Large intestine (tissue), 12 donors: ENCODE measurements around the gene KRTAP8-1. TPM values are rescaled to one million over a fixed set of nuclear protein-coding genes. Genes with fewer than 3 reads are reported as not detected.
A peak's percentile ranks its signal among the peaks of the same experiment; 100 is the strongest.

Experiments
- DNase-seq, 2 donors: peaks; one replicate each; pipeline versions ENCODE4 v3.0.0 to v3.0.0-alpha.2; 2013
- H3K27ac ChIP-seq: one replicate; pipeline ENCODE4 v1.5.1; 2013; ENCODE audit warnings: low read length
- H3K27me3 ChIP-seq: 2 replicates; pipeline ENCODE4 v1.6.1; 2013; ENCODE audit warnings: low read length; ENCODE audit not compliant: control insufficient read depth, insufficient read depth
- H3K36me3 ChIP-seq: 2 replicates; pipeline ENCODE4 v1.6.1; 2013; ENCODE audit warnings: low read length; ENCODE audit not compliant: control insufficient read depth, insufficient read depth
- H3K4me1 ChIP-seq: one replicate; pipeline ENCODE4 v1.6.1; 2013; ENCODE audit warnings: low read length; ENCODE audit not compliant: control insufficient read depth, insufficient read depth
- H3K4me3 ChIP-seq: one replicate; pipeline ENCODE4 v1.5.1; 2013; ENCODE audit warnings: low read length
- H3K9me3 ChIP-seq: one replicate; pipeline ENCODE4 v1.6.1; 2013; ENCODE audit warnings: mild to moderate bottlenecking, low read depth, low read length, moderate library complexity; ENCODE audit not compliant: control insufficient read depth
- WGBS: methylation state at CpG from one replicate; pipeline ENCODE4 v1.1.5; 2013; ENCODE audit warnings: low lambda C conversion rate; ENCODE audit not compliant: insufficient coverage; 5-methylcytosine and 5-hydroxymethylcytosine counted together
- long read RNA-seq, 11 donors: transcript quantifications; one replicate each; lab custom pipeline, GENCODE V29; 2026
- polyA plus RNA-seq: library from polyadenylated mRNA; unstranded; fragments of 120-200 nt; gene quantifications from one replicate; pipeline ENCODE4 v1.2.1, GENCODE V29; 2013

The KRTAP8-1 gene
- not detected for polyA plus RNA-seq
- long read RNA-seq, donor 1: 0 reads
- long read RNA-seq, donor 2: 0 reads
- long read RNA-seq, donor 3: 0 reads
- long read RNA-seq, donor 4: 0 reads
- long read RNA-seq, donor 5: 0 reads
- long read RNA-seq, donor 6: 0 reads
- long read RNA-seq, donor 7: 0 reads
- long read RNA-seq, donor 8: 0 reads
- long read RNA-seq, donor 9: 0 reads
- long read RNA-seq, donor 10: 0 reads
- long read RNA-seq, donor 11: 0 reads

GRCh38 chr21:30813174-30813573 is at the start of gene KRTAP8-1:
TSS of gene KRTAP8-1 (minus strand) at chr21:30813274. CDS start at chr21:30813220, 54 bp downstream.
- Histone ChIP-seq H3K9me3 (no peaks in the 10 kb centered on the region), H3K36me3 (no peaks in the 10 kb centered on the region), H3K4me1 (no peaks in the 10 kb centered on the region), H3K27ac (no peak within 1 kb of the TSS), H3K27me3 (no peaks in the 10 kb centered on the region), H3K4me3 (no peak within 1 kb of the TSS)
- WGBS: 89% methylated on average over 1 of the region's 5 CpGs
- no peak for DNase-seq

GRCh38 chr21:30847627-30848500 is 34.8 kb upstream of the KRTAP8-1 start:
- no peaks in the 10 kb centered on the region for H3K4me1 ChIP-seq
- H3K9me3 ChIP-seq: no peaks in the 10 kb centered on the region
- no peak overlapping the region for H3K27ac ChIP-seq
- no peaks in the 10 kb centered on the region for H3K36me3 ChIP-seq
- H3K27me3 ChIP-seq: no peaks in the 10 kb centered on the region
- 92% methylated on average over 4 of the region's 9 CpGs for WGBS
- H3K4me3 ChIP-seq: no peak overlapping the region
- DNase-seq: no peak

DNA sequence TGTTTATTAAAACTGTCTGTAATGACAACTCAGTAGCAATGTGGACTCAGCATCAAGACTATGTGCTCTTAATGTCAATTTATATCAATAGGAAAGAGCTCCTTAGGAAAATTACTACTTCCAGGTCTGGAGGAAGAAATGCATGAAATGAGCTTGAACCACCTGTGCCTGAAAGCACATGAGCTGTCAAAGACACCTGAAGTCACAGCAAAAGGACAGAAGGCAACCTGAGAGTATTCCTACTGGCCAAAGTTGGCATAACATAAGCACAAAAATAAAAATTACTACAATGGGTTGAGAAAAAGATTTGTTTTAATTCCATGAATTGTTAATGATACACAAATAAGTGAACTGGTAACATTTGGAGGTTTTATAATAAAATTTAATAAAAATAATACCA is 29.9 kb upstream of the KRTAP8-1 start:
- DNase-seq: no peak
- no peak overlapping the region for H3K4me3 ChIP-seq
- H3K9me3 ChIP-seq: no peaks in the 10 kb centered on the region
- no peak overlapping the region for H3K27ac ChIP-seq
- H3K27me3 ChIP-seq: no peaks in the 10 kb centered on the region
- no peaks in the 10 kb centered on the region for H3K4me1 ChIP-seq
- no peaks in the 10 kb centered on the region for H3K36me3 ChIP-seq

DNA sequence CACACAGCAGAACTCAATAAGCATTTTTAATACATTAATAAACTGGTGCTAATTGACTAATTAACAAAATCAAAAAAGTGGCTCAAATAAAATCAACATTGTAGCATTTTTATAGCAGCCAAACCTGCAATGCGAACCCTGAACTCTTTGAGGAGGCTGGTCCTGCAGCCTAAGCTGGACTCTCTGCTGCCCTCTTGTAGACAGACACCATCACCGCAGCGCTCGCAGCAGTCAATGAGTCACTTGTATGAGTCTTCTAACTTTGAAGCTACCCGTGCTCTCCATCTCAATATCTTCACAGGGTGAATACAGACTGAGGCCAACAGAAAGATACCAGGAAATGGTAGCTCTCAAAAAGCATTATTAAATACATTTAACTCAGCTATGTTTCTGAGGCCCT is 26.2 kb upstream of the KRTAP8-1 start:
- WGBS: 60% methylated on average over 1 of the region's 5 CpGs
- Histone ChIP-seq H3K27me3 (no peaks in the 10 kb centered on the region), H3K36me3 (no peaks in the 10 kb centered on the region), H3K9me3 (no peaks in the 10 kb centered on the region), H3K4me3 (no peak overlapping the region), H3K27ac (no peak overlapping the region), H3K4me1 (no peaks in the 10 kb centered on the region)
- peak in 1 of 2 donors; percentile 5 for DNase-seq

DNA sequence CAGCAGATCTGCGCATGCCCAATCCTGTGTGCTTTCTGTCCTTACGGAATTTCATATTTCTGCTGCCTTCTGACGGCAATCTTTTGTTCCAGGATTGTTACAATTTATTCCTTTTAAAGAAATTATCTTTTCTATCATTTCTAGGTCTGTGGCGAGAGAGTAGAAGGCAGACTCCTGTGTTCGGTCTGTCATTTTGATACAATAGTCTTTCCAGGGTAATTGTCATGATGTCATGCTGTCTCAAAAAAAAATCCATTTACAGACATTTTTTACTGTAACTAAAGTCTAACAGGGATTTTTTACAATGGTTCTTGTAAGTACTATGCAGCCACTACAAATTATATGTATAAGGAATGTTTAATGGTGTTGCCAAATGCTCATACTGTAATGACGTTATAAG is 25.5 kb upstream of the KRTAP8-1 start:
- no peak overlapping the region for H3K27ac ChIP-seq
- H3K36me3 ChIP-seq: no peaks in the 10 kb centered on the region
- H3K9me3 ChIP-seq: no peaks in the 10 kb centered on the region
- no peak for DNase-seq
- H3K27me3 ChIP-seq: no peaks in the 10 kb centered on the region
- H3K4me1 ChIP-seq: no peaks in the 10 kb centered on the region
- WGBS: 89% methylated on average over 3 of the region's 6 CpGs
- no peak overlapping the region for H3K4me3 ChIP-seq

- Histone ChIP-seq H3K27me3 (no peaks in the 10 kb centered on the region), H3K4me1 (no peaks in the 10 kb centered on the region), H3K27ac (no peak overlapping the region), H3K9me3 (no peaks in the 10 kb centered on the region), H3K36me3 (no peaks in the 10 kb centered on the region), H3K4me3 (no peak overlapping the region)
- WGBS: 0% methylated on average over 1 of the region's 6 CpGs
- no peak for DNase-seq
Measured at GRCh38 chr21:30831194-30831765, 18.2 kb upstream of the KRTAP8-1 start.

DNA sequence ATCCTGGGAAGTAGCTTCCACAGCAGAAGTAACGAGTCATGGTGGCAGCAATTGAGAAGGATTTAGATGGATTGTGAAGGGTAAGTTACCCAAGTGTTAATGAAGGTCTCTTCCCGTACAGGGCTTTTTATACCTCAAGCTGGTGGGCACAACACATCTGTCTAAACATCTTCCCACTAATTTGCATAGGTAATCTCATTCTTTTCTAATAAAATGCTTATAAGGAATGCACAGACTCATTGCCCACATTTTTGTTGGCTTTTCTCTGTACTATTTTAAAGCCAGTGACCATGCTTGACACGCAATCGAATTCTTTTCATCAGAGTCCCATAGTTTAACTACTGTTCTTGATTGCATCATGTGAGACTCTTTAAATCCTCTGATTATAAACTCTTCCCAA is 16.6 kb upstream of the KRTAP8-1 start, which contains the start of gene KRTAP7-1:
Gene KRTAP7-1, minus strand, starts transcription at position 101 of the 400 bp plus-strand sequence. Its CDS starts 61 bp downstream, at position 40.
- Histone ChIP-seq H3K4me1 (no peaks in the 10 kb centered on the region), H3K36me3 (no peaks in the 10 kb centered on the region), H3K4me3 (no peak within 1 kb of the TSS), H3K27me3 (no peaks in the 10 kb centered on the region), H3K27ac (no peak within 1 kb of the TSS), H3K9me3 (no peaks in the 10 kb centered on the region)
- DNase-seq: no peak
- whole genome bisulfite sequencing: 100% methylated on average over 1 of the region's 4 CpGs

DNA sequence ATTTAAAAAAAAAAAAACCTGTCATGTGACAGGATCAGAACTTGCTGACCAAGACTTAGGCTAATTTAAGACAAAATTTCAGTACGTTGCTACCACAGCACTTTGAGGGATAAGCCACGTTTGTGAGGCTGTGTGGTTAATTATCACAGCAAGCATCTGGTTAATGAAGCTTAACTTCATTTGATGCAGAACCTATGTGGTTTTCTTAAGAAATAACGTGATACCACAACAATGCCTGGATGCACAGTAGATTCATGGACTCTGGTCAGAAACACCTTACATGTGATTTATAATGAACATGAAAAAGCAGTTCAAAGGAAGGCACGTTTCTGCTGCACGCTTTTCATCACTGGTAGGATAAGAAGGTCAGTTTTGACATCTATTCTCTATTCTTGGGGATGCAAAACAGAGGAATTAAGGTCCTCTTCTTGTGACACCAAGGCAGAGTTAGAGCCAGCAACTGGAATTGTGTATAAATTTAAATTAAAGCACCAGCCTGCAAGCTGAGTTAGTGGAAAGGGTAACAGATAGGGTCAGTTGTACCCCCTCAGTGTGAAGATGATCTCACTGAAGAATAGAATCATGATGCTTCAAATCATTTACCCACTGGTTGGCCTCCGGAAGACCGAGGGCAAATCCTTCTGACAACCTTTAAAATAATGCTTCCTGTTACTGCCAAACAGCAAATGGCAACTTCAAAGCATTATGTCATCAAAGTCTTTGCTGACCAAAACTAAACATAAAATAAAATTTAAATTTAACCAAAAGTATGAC is 6.0 kb upstream of the KRTAP8-1 start:
- Histone ChIP-seq H3K27ac (no peak overlapping the region), H3K4me3 (no peak overlapping the region), H3K4me1 (no peaks in the 10 kb centered on the region), H3K9me3 (no peaks in the 10 kb centered on the region), H3K36me3 (no peaks in the 10 kb centered on the region), H3K27me3 (no peaks in the 10 kb centered on the region)
- DNase-seq: no peak
- no CpG with 5 or more reads among the region's 7 CpGs for WGBS

GRCh38 chr21:30800605-30801004 is 12.5 kb downstream of the KRTAP8-1 start:
- H3K9me3 ChIP-seq: no peaks in the 10 kb centered on the region
- no peaks in the 10 kb centered on the region for H3K27me3 ChIP-seq
- H3K4me1 ChIP-seq: no peaks in the 10 kb centered on the region
- no CpG with 5 or more reads among the region's 1 CpG for WGBS
- no peak for DNase-seq
- no peak overlapping the region for H3K4me3 ChIP-seq
- H3K36me3 ChIP-seq: no peaks in the 10 kb centered on the region
- H3K27ac ChIP-seq: no peak overlapping the region
